Astrocyte of the spinal cord (primary cell): Measurements from ENCODE around the gene PMP22.

ENCODE experiments used
- DNase-seq: peaks from one replicate; pipeline ENCODE4 v3.0.0; 2011; ENCODE audit warnings: low read depth, low spot score
- H3K4me3 ChIP-seq: 2 replicates; pipeline ENCODE4 v1.5.1; 2011; ENCODE audit warnings: low read depth, mild to moderate bottlenecking, low read length, moderate library complexity
- CTCF ChIP-seq: IDR thresholded peaks from 2 replicates; pipeline ENCODE4 v1.5.1; 2012; ENCODE audit warnings: low read depth, mild to moderate bottlenecking, low read length, inconsistent platforms
- in situ Hi-C: cut with HindIII; loops from 2 replicates; pipeline ENCODE4 v1.10.0; 2017; ENCODE audit warnings: low sequenced_read_pairs

The PMP22 gene

GRCh38 chr17:15265131-15265530 is at the start of gene PMP22:
Gene PMP22 (minus strand): TSS chr17:15265326. CDS start chr17:15260727, 4,599 bp downstream.
- no peak for DNase-seq
- in situ Hi-C loops, result no loop called here
- H3K4me3 ChIP-seq, result no peak within 1 kb of the TSS
- TF ChIP-seq CTCF, result no peak

GRCh38 chr17:15311996-15312395 is 46.9 kb upstream of the PMP22 start:
- in situ Hi-C loops, result no loop called here
- no peak for TF ChIP-seq CTCF
- no peak for DNase-seq
- no peak overlapping the region for H3K4me3 ChIP-seq

- no peak overlapping the region for H3K4me3 ChIP-seq
- no peak for DNase-seq
- TF ChIP-seq CTCF, result no peak
- in situ Hi-C loops, result no loop called here
Observed at GRCh38 chr17:15309793-15310192, 44.7 kb upstream of the PMP22 start.

GRCh38 chr17:15309236-15309635 is 44.1 kb upstream of the PMP22 start:
- no peak for DNase-seq
- in situ Hi-C loops, result no loop called here
- no peak for TF ChIP-seq CTCF
- H3K4me3 ChIP-seq, result no peak overlapping the region

DNA sequence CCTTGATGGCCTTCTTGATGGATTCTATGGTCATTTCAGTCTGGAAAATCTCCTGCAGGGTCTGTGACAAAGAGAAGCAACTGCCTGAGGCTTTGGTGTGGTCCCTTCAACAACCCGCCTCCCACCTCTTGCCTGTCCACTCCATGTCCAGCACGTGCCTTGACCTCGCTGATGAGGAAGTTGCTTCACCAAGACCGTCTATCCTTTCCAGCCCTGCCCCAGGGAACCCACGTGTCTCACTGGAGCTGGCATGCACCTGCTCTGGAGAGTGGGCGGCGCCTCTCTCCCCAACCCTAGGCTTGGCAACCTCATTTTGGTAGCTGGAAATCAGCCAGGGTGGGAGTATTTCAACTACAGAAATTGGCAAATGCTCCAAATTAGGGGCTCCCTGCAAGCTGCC is 43.6 kb upstream of the PMP22 start:
- H3K4me3 ChIP-seq, result no peak overlapping the region
- no peak for DNase-seq
- no peak for TF ChIP-seq CTCF
- in situ Hi-C loops, result no loop called here

DNA sequence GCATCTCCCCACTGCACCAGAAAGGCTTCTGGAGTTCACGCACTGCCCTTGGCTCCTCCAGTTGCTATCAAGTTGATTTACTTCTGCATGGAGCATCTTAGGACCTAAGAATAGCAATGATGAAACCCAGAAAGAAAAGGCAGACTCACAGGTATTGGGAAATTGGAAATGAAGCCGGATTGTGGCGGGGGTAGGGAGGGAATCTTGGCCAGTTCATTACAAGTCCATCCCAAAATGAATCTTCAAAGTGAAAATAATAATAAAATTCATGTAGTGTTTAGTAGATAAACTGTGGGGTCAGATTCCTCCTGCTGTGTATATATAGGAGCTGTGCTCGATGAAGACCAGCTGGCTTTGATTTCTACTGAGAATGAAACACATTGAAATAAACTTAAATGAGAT is 42.6 kb upstream of the PMP22 start:
- in situ Hi-C loops, result no loop called here
- DNase-seq, result no peak
- H3K4me3 ChIP-seq, result no peak overlapping the region
- TF ChIP-seq CTCF, result no peak

DNA sequence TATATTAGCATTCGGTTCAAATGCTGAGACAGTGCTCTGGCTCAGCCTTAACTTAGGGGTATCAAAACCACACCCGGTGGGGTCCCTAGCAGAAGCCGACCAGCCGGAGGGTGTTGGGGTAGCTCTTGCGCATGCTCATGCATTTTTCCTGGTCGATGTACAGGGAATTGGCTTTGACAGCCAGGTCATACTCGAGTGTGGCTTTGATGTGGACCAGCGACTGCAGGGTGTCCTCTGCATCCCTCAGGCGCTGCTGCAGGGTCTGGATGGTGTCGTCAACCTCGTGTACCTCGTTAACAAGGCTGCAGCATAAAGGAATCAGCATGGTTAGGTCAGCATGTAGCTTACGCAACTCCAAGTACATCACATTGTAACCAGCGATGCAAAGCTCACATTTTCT is 38.7 kb upstream of the PMP22 start:
- H3K4me3 ChIP-seq, result no peak overlapping the region
- no peak for DNase-seq
- in situ Hi-C loops, result no loop called here
- no peak for TF ChIP-seq CTCF
